Transverse colon (tissue), 3 donors: ENCODE measurements around the gene SLC6A15.

Experiments
- EP300 ChIP-seq: sonication (generic); formaldehyde crosslinking; IDR thresholded peaks from one replicate; pipeline ENCODE4 v1.6.1; 2017; ENCODE audit warnings: antibody characterized with exemption, low read depth
- POLR2A ChIP-seq: fragments of 450-650 bp; IDR thresholded peaks from one replicate; pipeline ENCODE4 v1.6.1; 2016; ENCODE audit warnings: antibody characterized with exemption, mild to moderate bottlenecking, moderate library complexity
- POLR2AphosphoS5 ChIP-seq, 3 donors: sonication (generic); formaldehyde crosslinking; IDR thresholded peaks; one replicate each; pipeline ENCODE4 v1.6.1; 2016; ENCODE audit warnings: antibody characterized with exemption in 3 of 3

DNA sequence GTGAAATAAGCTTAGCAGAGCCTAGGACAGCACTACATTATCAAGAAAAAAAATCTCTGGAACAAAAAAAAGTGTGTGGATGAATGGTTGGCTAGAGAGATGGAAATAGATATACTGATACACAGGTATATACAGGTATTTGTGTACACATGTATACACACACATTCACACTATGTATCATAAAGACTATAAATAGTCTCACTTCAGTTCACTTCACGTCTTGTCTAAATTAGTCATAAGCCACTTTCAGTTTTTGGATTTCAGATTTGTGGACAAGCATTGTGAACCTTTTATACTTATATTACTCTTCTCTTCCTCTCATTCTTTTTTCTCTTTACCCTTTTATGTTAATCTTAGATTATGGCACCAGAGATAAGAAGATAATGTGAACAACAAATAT is 41.8 kb upstream of the SLC6A15 start:
- TF ChIP-seq POLR2AphosphoS5 (IDR thresholded peaks at IDR 0.05) (no peak), POLR2A (no peak), EP300 (no peak)
